ENCODE results near the gene NCF2. TPM values are rescaled to one million over a fixed set of nuclear protein-coding genes. Genes with fewer than 3 reads are reported as not detected.

Gene NCF2
- total RNA-seq, 1 experiment from 2014 or later, result 65.5 TPM

DNA sequence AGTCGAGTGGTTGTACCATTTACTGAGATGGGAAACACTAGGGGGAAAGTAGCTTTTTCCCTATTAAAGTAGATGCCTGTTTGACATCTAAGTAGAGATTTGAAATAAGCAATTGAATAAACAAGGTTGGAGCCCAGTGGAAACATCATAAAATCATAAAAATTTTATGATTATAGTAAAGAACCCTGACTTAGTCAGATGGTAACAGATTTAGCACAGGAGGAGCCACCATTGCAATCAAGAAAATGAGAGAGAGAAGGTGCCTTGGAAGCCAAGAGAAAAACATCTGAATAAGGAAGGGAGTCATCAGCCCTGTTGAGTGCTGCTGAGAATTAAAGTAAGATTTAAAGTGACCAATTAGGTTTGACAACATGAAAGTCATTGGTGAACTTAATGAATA lies 68.2 kb downstream of the NCF2 start:
- DNase-seq, result no peak
- BruUV-seq (replicated peaks), result no TSS peak
- Histone ChIP-seq H3F3A (ENCODE audit: insufficient read depth, low read depth) (peaks cover 23% of the 10 kb centered on the region), H3K79me2 (ENCODE audit: low read depth) (peaks cover 18% of the 10 kb centered on the region), H3K4me3 (no peak overlapping the region), H2AFZ (no peak overlapping the region), H4K20me1 (ENCODE audit: insufficient read depth) (no peaks in the 10 kb centered on the region), H3K27me3 (ENCODE audit: insufficient read depth, low read depth) (no peaks in the 10 kb centered on the region), H3K4me2 (no peak overlapping the region), H3K36me3 (ENCODE audit: low read depth) (peaks cover 63% of the 10 kb centered on the region), H3K9me3 (ENCODE audit: insufficient read depth, low read depth) (no peaks in the 10 kb centered on the region), H3K4me1 (replicated peaks; ENCODE audit: insufficient read depth) (no peaks in the 10 kb centered on the region), H3K27ac (no peak overlapping the region), H3K9me2 (ENCODE audit: insufficient read depth) (no peaks in the 10 kb centered on the region)
- CTCF ChIA-PET, result no interaction called here
- no peak for TF ChIP-seq EZH2 (IDR thresholded peaks at IDR 0.05; ENCODE audit: low read depth)
- TF ChIP-seq, protein P1, sequence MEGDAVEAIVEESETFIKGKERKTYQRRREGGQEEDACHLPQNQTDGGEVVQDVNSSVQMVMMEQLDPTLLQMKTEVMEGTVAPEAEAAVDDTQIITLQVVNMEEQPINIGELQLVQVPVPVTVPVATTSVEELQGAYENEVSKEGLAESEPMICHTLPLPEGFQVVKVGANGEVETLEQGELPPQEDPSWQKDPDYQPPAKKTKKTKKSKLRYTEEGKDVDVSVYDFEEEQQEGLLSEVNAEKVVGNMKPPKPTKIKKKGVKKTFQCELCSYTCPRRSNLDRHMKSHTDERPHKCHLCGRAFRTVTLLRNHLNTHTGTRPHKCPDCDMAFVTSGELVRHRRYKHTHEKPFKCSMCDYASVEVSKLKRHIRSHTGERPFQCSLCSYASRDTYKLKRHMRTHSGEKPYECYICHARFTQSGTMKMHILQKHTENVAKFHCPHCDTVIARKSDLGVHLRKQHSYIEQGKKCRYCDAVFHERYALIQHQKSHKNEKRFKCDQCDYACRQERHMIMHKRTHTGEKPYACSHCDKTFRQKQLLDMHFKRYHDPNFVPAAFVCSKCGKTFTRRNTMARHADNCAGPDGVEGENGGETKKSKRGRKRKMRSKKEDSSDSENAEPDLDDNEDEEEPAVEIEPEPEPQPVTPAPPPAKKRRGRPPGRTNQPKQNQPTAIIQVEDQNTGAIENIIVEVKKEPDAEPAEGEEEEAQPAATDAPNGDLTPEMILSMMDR (conservative IDR thresholded peaks at IDR 0.05), result no peak
- intact Hi-C loops (cut with micrococcal nuclease; ENCODE audit: unreplicated experiment), result no loop called here
- POLR2A ChIA-PET (ENCODE audit: unreplicated experiment), result no interaction called here

DNA sequence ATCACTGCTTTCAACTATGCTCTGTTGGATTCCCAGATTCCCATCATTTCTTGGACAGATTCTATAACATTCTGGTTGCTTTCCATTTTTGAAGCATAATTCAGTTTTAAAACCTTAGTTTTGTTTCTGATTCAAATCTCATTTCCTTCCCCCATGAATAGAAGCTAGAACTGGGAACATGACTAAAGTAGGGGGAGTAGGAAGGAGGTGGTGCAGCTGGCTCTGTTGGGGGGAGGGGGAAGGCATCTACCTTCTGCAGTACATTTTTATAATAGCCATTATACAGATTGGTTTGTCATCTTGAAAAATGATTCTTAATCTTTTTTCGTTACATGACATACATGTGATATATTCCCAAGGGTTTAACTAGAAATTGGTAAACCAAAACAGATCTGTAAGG lies 69.9 kb downstream of the NCF2 start:
- Histone ChIP-seq H3K4me3 (no peak overlapping the region), H3F3A (ENCODE audit: insufficient read depth, low read depth) (peaks cover 28% of the 10 kb centered on the region), H3K27me3 (ENCODE audit: insufficient read depth, low read depth) (no peaks in the 10 kb centered on the region), H3K9me3 (ENCODE audit: insufficient read depth, low read depth) (no peaks in the 10 kb centered on the region), H3K4me1 (replicated peaks; ENCODE audit: insufficient read depth) (peaks cover 8% of the 10 kb centered on the region), H3K27ac (no peak overlapping the region), H3K4me2 (no peak overlapping the region), H2AFZ (no peak overlapping the region), H3K36me3 (ENCODE audit: low read depth) (peaks cover 62% of the 10 kb centered on the region), H3K79me2 (ENCODE audit: low read depth) (peaks cover 36% of the 10 kb centered on the region), H4K20me1 (ENCODE audit: insufficient read depth) (no peaks in the 10 kb centered on the region), H3K9me2 (ENCODE audit: insufficient read depth) (no peaks in the 10 kb centered on the region)
- CTCF ChIA-PET, result no interaction called here
- no peak for DNase-seq
- BruUV-seq (replicated peaks), result no TSS peak
- no peak for TF ChIP-seq EZH2 (IDR thresholded peaks at IDR 0.05; ENCODE audit: low read depth)
- TF ChIP-seq, protein P1 (conservative IDR thresholded peaks at IDR 0.05), result no peak
- intact Hi-C loops (cut with micrococcal nuclease; ENCODE audit: unreplicated experiment), result no loop called here
- POLR2A ChIA-PET (ENCODE audit: unreplicated experiment), result no interaction called here

DNA sequence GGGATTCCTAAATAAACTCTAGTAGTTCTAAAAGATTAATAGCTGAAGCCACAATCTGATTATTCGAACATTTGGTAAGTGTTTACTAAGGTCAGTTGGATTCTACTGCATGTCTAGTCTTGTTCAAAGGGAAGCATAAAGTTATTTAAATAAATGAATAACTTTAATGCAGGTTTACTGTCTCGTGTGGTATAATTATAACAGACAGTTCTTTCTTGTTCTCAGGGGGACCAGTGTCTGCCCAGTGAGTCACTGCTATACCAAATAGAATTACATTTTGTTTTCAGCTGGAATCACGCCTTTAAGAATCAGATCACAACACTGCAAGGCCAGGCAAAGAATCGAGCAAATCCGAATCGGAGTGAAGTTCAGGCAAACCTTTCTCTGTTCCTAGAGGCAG lies 72.9 kb downstream of the NCF2 start:
- H3K4me2 ChIP-seq, result no peak overlapping the region
- POLR2A ChIA-PET (ENCODE audit: unreplicated experiment), result no interaction called here

More for the DNA sequence above, 72.9 kb downstream of the NCF2 start:
- peaks cover 50% of the 10 kb centered on the region for H3K79me2 ChIP-seq (ENCODE audit: low read depth)
- H3F3A ChIP-seq (ENCODE audit: insufficient read depth, low read depth), result peaks cover 49% of the 10 kb centered on the region
- peaks cover 43% of the 10 kb centered on the region for H3K36me3 ChIP-seq (ENCODE audit: low read depth)
- intact Hi-C loops (cut with micrococcal nuclease; ENCODE audit: unreplicated experiment), result no loop called here
- H3K4me3 ChIP-seq, result no peak overlapping the region
- no peaks in the 10 kb centered on the region for H4K20me1 ChIP-seq (ENCODE audit: insufficient read depth)
- H2AFZ ChIP-seq, result no peak overlapping the region
- no peaks in the 10 kb centered on the region for H3K27me3 ChIP-seq (ENCODE audit: insufficient read depth, low read depth)
- no peak for DNase-seq
- 0 out of 2 replicates have a peak, but pooled peaks cover 3% of the 10 kb centered on the region for H3K9me2 ChIP-seq (ENCODE audit: insufficient read depth)
- no peaks in the 10 kb centered on the region for H3K9me3 ChIP-seq (ENCODE audit: insufficient read depth, low read depth)
- TF ChIP-seq, protein P1 (conservative IDR thresholded peaks at IDR 0.05), result no peak
- TF ChIP-seq EZH2 (IDR thresholded peaks at IDR 0.05; ENCODE audit: low read depth), result no peak
- H3K27ac ChIP-seq, result no peak overlapping the region
- CTCF ChIA-PET, result no interaction called here
- no TSS peak for BruUV-seq (replicated peaks)
- peaks cover 34% of the 10 kb centered on the region for H3K4me1 ChIP-seq (replicated peaks; ENCODE audit: insufficient read depth)
